HG02678 (cell line): ENCODE measurements around the gene HADHA.

ENCODE experiments used
- ATAC-seq: cut with Tn5 transposase; IDR thresholded peaks from one replicate; pipeline ENCODE4 v1.9.1; 2021; ENCODE audit warnings: mild to moderate bottlenecking, moderate library complexity; ENCODE audit not compliant: unreplicated experiment

Gene HADHA

GRCh38 chr2:26245810-26246209 is 1.4 kb upstream of the HADHA start:
- peak; percentile 51 for ATAC-seq

DNA sequence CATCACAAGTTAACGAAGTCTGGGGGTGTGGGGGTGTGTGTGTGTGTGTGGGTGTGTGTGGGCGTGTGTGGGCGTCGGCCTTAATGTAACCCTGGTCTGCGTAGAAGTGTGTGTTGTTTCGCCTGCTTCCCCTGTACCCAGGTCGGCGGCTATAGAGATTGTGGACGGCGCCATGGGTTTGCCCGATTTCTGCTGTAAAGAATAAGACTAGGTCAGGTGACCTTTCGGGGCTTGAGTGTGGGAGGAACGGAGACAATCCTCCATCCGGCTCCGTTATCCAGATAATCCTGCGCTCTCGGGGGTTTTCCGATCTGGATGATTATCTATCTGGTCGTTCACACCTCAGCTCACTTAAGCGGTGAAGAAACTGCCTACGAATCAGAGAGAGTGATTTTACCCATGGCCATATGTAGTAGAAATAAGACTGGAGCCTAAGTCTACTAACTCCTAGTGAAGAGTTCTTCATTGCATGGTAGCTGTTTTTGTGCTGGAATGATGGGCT is 850 bp upstream of the HADHA start:
- peak; percentile 18 for ATAC-seq

DNA sequence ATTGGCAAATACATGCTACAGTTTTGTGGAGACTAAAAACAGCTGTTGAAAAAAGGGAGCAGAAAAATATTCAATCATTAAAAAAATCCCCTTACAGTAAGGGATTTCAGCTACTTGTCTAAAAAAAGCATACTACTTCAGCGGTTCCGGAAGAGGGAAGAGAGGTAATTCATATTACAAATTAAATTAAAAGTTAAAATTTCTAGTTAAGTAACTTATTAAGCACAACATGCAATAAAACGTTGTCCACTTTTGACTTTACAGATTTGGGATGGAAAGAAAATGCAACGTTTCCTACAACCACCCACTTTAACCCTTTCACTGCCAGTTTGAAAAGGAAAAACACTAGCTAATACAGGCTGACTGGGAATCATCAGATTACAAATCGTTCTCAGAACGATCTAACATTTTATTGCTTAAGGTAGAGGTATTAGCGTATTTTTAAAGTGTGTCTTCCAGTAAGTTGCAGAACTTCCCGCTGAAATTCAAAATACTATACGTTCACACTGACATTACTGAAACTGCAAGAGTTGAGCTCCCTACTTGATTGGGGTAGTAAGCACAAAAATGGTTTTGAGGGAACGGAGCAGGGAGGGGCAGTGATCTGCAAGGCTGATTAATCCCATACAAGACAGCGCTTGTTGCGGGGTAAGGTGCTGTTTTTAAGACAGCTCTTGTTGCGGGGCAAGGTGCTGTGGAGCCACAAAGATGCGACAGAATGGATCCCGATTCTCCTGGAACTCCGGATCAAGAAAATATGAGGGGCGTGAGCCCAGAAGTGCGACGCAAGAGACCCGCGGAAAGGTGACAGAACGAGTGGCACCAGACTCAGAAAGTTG is 743 bp downstream of the HADHA start:
- ATAC-seq, result no peak

- no peak for ATAC-seq
Measured at GRCh38 chr2:26241928-26242436, 2.5 kb downstream of the HADHA start.

DNA sequence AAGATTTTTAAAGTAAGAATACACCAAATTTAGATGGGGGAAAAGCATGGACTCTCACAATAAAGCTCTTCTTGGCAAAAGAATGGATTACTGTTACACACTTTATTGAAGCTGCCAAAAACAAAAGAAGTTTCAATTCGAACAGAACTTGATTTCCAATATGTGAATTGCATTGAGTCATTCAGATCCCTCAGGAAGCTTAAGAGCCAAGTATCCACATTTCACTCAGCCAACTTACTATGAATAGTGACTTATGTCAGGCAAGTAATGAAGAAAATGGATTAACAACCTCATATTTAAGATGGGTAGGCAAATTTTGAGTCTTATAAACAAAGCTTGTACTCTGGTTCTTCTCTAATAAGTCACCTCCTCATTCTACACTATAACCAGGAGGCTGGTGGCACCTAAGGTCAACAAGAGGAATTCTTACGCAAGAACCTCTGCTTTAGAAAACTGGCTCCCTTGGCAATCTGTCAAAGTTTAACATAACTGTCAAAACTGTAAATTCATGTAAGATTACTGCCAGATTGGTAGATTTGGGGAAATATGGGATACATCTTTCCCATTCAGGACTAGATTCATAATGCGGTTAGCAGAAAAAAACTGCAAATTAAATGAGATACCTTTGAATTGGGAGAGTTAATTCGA is 6.0 kb downstream of the HADHA start:
- ATAC-seq, result no peak

DNA sequence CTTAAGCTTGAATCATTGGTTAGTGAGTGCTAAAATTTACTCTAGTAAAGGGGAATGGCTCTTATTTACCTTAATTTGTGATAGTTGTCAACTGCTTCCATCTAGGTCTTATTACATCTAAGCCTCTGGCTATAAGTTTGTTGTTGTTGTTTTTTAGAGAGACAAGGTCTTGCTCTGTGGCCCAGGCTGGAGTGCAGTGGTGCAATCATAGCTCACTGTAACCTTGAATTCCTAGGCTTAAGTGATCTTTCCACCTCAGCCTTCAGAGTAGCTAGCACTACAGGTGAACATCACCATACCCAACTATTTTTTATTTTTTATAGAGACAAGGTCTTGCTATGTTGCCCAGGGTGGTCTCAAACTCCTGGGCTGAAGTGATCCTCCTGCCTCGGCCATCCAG is 6.6 kb downstream of the HADHA start:
- no peak for ATAC-seq

GRCh38 chr2:26235089-26235488 is 9.3 kb downstream of the HADHA start:
- no peak for ATAC-seq

GRCh38 chr2:26230806-26231205 is 13.6 kb downstream of the HADHA start:
- ATAC-seq, result no peak

DNA sequence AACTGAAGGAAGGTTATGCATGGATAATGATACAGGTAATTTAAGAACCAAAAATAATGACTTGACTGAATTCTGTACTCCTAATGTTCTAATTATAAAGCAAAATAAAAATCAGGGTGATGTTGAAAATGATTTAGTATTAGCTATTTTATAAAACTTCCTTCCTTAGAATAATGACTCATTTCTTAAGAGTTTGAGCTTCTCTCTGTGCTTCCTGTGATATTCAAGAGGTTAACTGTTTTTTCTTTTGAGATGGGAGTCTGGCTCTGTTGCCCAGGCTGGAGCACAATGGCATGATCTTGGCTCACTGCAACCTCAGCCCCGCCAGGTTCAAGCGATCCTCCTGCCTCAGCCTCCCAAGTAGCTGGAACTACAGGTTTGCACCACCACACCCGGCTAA is 14.8 kb downstream of the HADHA start:
- no peak for ATAC-seq

DNA sequence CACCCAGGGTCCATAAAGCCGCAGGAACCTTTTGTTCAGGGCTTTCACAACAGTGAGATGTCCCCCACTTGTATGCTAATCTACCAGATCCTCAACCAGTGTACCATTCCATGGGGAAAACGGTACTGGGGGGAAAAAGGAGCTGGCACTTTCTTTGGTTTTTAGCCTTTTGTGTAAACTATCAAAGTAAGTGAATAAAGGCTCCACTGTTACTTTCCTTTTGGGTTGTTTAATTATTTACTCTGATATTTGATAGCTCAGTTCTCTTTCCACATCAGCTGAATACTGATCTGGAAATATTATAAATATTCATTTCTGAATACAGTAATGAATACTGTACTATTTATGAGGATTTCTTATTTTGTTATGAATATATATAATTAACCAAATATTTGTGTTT is 20.3 kb downstream of the HADHA start:
- no peak for ATAC-seq

- ATAC-seq, result no peak
Measured at GRCh38 chr2:26223018-26223417, 21.4 kb downstream of the HADHA start.

DNA sequence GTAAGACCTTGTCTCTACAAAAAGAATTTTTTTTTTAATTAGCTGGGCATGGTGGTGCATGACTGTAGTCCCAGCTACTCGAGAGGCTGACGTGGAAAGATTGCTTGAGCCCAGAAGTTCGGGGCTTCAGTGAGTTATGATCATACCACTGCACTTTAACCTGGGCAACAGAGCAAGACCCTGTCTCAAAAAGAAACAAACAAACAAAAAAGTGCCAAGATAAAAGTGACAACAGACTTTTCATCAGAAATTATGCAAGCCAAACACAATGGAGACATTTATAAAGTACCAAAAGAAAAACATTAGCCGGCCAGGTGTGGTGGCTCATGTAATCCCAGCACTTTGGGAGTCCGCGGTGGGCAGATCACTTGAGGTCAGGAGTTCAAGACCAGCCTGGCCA is 26.7 kb downstream of the HADHA start:
- ATAC-seq, result no peak

GRCh38 chr2:26216587-26216986 is 27.8 kb downstream of the HADHA start:
- ATAC-seq, result no peak

GRCh38 chr2:26215833-26216232 is 28.6 kb downstream of the HADHA start:
- no peak for ATAC-seq

GRCh38 chr2:26214759-26215158 is 29.7 kb downstream of the HADHA start:
- ATAC-seq, result no peak

DNA sequence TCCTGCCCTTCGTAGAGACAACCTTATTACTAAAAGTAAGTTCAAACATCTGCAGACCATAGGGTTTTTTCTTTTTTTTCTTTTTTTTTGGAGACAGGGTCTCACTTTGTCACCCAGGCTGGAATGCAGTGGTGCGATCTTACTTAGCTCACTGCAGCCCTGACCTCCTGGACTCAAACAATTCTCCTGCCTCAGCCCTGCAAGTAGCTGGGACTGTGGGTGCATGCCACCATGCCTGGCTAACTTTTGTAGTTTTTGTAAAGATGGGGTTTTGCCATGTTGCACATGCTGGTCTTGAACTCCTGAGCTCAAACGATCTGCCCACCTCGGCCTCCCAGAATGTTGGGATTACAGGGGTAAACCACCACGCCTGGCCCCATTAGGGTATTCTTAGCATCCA is 32.4 kb downstream of the HADHA start:
- no peak for ATAC-seq

DNA sequence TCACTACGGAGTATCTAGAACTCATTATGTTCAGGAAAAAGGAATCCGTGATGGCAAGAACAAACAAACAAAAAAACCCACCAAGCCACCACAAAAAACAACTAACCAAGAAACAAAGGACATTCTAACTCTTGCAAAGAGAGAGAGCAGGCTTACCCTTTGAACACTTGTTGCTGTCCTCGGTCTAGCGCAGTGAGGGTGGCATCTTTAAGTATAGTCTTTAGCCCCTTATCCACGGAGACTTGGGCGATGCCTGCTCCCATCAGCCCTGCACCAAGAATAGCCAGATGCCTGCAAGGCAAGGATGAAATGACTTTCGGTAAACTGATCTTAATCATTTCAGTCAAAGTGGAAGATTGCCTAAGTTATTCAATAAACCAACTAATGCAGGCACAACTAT is 40.5 kb downstream of the HADHA start:
- no peak for ATAC-seq

GRCh38 chr2:26202981-26203490 is 41.4 kb downstream of the HADHA start:
- no peak for ATAC-seq

DNA sequence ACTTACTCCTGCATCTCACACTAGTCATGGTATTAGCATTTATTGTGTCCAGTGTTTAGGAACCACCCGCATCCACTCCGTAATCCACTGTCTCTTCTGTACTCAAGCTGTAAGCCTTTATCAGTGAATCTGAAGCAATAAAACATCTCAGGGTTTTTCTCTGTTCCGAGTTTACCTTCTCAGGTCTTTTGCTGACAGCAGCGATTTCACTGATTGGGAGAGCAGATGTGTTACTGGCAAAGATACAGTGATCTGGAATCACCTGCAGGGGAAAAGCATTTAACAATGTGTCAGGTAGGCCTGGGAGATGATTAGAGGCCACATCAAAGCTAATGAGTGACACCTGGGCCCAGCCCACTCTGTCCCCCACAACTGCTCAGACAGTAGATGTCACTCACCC is 46.9 kb downstream of the HADHA start:
- no peak for ATAC-seq

- ATAC-seq, result no peak
Measured at GRCh38 chr2:26196683-26197418, 47.6 kb downstream of the HADHA start.
